SH-SY5Y (cell line): Measurements from ENCODE around the gene ATP8A2.

Experiments used
- GATA2 ChIP-seq: IDR thresholded peaks from 2 replicates; pipeline ENCODE4 v1.6.1; 2011; ENCODE audit warnings: mild to moderate bottlenecking, low read depth, low read length
- GATA3 ChIP-seq: IDR thresholded peaks from 2 replicates; pipeline ENCODE4 v1.6.1; 2011; ENCODE audit warnings: low read depth, mild to moderate bottlenecking, low read length, moderate library complexity

ATP8A2 gene

GRCh38 chr13:25862156-25862555 lies 490.4 kb downstream of the ATP8A2 start:
- TF ChIP-seq GATA2 (no peak), GATA3 (no peak)

GRCh38 chr13:25864116-25864515 lies 492.3 kb downstream of the ATP8A2 start:
- TF ChIP-seq GATA2 (no peak), GATA3 (no peak)

- no peak for TF ChIP-seq GATA2
- TF ChIP-seq GATA3 = no peak
Measured at GRCh38 chr13:25864936-25865335, 493.2 kb downstream of the ATP8A2 start.

- TF ChIP-seq GATA3 (no peak), GATA2 (no peak)
Measured at GRCh38 chr13:25865391-25865790, 493.6 kb downstream of the ATP8A2 start.

- TF ChIP-seq GATA2 (no peak), GATA3 (no peak)
Measured at GRCh38 chr13:25867038-25867437, 495.3 kb downstream of the ATP8A2 start.

- no peak for TF ChIP-seq GATA3
- no peak for TF ChIP-seq GATA2
Measured at GRCh38 chr13:25868490-25868889, 496.7 kb downstream of the ATP8A2 start.

- TF ChIP-seq GATA3 = no peak
- no peak for TF ChIP-seq GATA2
Measured at GRCh38 chr13:25869941-25870340, 498.2 kb downstream of the ATP8A2 start.

GRCh38 chr13:25871389-25872125 lies 499.8 kb downstream of the ATP8A2 start:
- TF ChIP-seq GATA3 (no peak), GATA2 (no peak)

- TF ChIP-seq GATA2 (no peak), GATA3 (no peak)
Measured at GRCh38 chr13:25872481-25873241, 500.9 kb downstream of the ATP8A2 start.

- TF ChIP-seq GATA2 (no peak), GATA3 (no peak)
Measured at GRCh38 chr13:25873242-25873612, 501.5 kb downstream of the ATP8A2 start.

- TF ChIP-seq GATA2 = no peak
- no peak for TF ChIP-seq GATA3
Measured at GRCh38 chr13:25874064-25874737, 502.4 kb downstream of the ATP8A2 start.

- TF ChIP-seq GATA2 (no peak), GATA3 (no peak)
Measured at GRCh38 chr13:25874907-25875306, 503.1 kb downstream of the ATP8A2 start.

GRCh38 chr13:25876247-25876646 lies 504.5 kb downstream of the ATP8A2 start:
- TF ChIP-seq GATA3 = no peak
- TF ChIP-seq GATA2 = no peak

GRCh38 chr13:25879466-25879865 lies 507.7 kb downstream of the ATP8A2 start:
- no peak for TF ChIP-seq GATA3
